Measurements from ENCODE around the gene STAB2.

Gene STAB2

DNA sequence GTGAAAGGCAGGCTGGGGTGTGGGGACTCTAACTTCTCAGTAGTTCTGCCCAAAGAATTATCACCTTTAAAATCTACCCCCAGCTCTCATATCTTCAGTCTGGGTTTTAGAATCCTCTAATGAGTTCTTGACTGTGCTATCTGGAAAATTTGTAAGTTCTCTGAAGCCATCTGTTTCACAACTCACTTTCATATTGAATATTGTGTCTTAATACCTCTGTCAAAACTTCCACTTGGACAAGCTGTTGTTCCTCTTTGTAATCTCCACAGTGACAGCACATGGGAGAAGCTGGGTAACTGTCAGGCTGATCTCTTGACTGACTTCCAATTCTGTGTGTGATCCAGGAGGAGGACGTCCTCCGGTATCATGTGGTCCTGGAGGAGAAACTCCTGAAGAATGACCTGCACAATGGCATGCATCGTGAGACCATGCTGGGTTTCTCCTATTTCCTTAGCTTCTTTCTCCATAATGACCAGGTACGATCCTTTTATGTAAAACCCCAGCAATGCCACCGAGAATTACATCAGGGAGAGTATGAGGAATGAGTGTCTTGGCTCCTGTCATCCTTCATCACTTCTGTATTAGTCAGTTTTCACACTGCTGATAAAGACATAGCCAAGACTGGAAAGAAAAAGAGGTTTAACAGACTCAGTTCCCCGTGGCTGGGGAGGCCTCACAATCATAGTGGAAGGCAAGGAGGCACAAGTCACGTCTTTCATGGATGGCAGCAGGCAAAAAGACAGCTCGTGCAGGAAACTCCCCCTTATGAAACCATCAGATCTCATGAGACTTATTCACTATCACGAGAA is 111.9 kb downstream of the STAB2 start:
- no peak for DNase-seq

DNA sequence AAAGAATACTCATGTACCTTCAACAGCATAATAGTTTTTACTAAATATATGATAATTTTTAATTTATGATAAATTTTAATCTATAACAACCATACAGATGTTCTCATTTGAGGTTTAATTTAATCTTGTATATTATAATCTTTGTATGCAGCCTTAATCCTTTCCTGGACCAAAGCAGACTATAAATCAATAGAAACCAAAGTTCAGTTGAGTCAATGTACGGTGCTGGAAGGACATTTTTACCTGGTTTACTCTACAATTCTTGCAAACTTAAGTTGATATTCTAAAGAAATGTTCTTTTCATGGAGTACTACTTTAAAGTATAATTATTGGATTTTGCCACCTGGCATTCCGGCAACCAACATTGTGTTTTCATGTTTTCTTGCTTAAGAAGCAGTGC is 118.0 kb downstream of the STAB2 start:
- no peak for DNase-seq

DNA sequence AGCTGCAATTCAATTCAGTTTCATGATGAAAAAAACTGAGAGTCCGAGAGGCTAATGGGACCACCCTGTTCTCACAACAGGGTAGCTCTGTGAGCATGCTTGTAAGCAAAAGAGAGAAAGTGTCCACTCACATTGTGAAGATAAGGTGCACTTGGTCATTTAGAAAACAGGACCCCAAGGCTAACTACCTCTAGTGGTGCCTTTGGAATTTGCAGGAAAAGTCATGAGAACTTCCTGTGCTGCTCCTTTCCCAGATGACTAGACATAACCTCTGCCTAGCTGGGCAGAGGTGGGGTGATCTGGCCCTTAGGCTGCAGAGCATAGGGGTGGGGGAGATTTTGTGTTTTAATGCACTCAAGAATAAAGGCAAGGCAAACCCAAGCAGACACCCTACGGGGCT is 118.9 kb downstream of the STAB2 start:
- no peak for DNase-seq

DNA sequence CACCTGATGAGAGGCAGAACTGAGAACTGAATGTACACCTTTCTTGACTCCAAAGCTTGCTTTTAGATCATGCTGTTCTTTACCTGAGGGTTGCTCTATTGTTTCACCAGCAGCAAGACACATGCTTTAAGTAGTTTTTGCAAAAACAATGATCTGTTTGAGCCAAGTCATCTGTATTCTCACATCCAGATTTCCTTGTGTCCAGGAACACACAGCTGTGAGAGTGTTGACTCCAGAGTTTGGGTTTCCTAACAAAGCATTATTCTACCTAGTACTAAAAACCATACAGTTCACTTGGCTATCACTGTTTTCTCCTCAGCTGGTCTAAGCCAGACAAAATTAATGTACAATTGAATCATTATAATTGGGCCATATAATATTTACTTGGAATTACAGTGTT is 120.4 kb downstream of the STAB2 start:
- no peak for DNase-seq

DNA sequence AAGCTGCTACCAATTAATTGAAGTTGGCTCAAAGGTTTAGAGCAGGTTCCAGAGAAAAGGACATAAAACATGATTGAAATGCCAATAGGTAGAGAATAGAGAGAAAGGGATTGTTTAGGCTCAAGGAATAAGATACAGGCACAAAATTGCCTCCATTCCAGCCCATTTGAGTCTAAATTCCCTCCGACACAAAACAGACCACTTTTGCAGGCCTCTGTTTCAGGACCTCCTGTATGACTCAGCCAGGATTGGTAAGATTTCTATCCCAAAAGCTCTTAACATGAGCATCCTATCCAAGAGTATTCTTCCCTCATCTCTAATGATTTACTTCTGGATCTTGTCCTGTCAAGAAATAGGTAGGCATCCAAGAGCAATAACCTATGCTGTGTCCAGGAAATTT is 123.5 kb downstream of the STAB2 start:
- DNase-seq = no peak

DNA sequence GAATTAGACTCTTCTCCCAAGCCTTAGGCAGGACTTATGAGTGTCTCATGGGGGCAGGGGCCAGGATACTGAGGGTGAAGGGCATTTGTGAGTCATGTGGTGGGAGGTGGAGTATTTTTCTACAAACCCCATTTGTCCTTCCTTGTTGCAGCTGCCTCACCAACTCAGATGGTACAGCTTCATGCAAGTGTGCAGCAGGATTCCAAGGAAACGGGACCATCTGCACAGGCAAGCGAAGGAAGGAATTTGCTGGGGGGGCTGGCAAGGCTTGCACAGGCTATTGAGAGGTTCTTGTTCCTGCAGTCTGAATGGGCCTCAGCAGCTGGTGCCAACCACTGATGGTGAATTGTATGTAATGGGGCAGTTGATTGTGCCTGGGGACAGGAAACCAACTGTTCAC is 125.1 kb downstream of the STAB2 start:
- DNase-seq = peak; percentile 39

DNA sequence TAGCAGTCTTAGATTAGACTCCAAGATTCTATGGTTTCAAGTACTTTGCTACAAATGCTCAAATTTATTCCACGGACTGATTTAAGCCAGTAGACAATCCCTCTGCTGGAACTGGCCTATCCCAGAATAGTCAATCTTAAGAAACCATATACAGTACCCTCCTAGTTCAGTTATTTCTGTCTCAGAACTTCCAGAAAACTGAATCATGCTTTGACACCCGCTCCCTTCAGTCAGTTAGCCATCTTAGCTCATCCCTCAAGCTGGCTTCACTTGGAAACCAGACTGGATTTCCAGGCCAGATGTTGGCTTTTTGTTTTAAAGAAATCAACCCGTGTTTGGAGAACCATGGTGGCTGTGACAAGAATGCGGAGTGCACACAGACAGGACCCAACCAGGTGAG is 128.4 kb downstream of the STAB2 start:
- DNase-seq = no peak

DNA sequence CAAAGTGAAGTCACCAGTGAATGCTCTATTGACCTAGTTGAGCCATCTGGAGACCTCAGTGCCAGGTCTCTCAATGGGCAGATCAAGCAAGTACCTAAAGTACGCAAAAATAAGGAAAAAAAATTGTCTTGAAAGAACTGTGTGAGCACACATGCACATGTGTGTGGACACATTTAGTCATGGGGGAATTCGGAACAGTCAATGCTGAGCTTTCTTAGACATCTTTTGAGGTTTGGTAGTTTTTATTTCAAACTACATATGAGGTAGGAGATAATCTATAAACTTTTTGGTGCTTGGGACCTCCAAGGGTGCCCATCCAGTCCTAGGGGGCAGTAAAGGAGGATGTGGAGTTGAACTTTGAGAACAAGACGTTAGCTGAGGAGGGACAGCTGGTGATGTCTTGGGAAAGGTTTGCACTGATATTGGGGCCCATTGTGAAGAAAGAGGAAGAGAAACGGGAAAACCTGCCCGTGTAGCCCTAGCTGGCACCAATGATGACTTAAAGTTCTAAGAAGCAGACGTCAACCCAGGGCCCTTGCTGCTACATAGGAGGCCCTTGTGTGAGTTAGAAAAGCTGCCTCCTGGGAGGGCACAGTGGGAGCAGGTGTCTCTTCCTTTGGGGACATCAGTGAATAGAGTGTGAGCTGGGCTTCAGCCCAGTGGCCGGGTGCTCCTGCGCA is 129.6 kb downstream of the STAB2 start:
- no peak for DNase-seq

DNA sequence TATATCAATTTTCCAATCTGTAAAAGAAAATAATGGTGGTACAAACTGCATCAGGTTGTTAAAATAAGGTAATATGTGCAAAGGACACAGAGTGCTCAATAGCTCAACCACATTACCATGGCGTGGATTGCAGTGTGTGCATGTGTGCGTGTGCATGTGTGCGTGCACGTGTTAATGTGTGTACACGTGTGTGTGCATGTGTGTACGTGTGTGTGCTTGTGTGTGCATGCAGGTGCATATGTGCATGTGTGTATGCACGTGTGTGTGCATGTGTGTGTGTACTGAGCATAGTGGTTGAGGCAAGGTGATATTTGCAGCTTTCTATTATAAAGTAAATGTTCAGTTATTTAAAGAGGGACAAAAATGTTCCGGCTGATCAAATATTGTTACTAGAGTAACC is 138.3 kb downstream of the STAB2 start:
- no peak for DNase-seq

DNA sequence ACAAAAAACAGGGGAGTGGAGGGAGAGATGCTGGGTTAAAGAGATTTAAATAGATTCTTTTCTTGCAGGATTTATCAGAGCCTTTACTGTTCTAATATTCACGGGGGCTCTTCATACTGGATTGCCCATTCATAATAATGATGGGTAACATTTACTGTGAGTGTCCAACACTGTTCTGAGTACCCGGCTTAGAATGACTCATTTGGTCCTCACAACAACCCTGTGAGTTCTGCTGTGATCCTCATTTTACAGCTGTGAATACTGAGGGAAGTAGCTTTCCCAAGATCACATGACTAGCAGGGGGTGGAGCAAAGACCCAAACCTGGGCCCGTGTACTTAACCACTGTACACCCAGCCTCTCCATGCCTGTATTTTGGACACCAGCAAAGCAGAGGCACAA is 140.6 kb downstream of the STAB2 start:
- no peak for DNase-seq

DNA sequence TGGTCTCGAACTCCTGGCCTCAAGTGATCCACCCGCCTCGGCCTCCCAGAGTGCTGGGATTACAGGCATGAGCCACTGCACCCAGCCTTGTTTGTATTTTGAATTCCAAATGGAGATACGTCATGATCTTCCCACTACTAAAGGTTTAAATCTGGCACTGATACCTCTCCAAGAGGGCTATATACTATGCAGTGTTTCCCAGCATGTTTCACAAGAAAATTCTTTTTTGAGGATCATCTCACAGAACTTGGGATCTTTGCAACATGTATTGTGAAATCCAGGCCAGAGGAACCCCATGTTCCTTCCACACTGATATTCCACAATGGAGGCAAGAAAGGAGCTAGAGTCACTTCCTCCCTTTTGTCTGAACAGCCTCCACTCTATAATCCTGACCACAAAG is 141.2 kb downstream of the STAB2 start:
- DNase-seq = no peak

DNA sequence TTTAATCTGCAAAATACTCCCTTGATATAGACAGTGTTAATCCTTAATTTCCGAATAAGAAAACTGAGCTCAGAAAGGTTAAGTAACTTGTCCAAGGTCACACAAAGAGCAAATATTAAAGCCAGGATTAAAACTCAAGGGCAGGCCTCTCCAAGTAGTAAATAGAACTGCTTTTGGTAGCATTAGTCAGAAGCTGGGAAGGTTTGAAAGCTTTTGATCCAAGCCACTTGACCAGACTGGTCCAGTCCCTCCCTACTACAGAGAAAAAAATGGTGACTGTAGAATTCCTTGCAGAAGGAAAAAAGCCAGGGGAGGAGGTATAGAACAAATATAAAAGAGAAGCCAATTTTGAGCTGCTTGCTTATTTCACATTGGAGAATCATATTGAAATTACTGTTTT is 142.4 kb downstream of the STAB2 start:
- DNase-seq = no peak

DNA sequence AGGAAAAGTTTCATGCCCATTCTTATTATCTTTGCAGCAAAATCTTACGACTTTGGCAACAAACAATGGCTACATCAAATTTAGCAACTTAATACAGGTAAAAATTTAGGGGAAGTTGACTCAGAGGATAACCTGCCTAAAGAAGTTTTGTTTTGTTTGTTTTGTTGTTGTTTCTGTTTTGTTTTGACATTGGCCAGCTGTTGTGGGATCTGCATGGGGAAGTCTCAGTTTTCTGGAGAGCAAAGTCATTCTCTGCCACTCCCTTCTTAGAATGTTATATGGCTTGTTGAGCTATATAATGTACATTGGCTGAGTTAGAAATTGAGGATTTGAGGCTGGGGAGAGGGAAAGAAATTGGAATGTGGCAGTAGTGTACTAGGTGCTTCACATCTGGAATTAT is 144.5 kb downstream of the STAB2 start:
- DNase-seq = no peak

DNA sequence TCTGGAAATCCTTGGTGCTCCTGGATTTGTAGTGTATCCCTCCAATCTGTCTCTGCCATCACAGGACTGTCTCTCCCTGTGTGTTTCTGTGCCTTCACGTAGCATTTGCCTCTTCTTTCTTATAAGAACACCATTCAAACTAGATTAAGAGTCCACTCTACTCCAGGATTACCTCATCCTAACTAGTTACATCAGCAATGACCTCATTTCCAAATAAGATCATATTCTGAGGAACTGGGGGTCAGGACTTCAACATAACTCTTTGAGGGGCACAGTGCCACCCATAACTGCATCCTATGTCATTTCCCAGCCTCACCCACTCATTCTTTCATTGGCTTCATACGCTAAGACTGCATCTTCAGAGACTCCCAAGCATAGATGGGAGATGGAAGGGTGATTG is 147.8 kb downstream of the STAB2 start:
- no peak for DNase-seq

DNA sequence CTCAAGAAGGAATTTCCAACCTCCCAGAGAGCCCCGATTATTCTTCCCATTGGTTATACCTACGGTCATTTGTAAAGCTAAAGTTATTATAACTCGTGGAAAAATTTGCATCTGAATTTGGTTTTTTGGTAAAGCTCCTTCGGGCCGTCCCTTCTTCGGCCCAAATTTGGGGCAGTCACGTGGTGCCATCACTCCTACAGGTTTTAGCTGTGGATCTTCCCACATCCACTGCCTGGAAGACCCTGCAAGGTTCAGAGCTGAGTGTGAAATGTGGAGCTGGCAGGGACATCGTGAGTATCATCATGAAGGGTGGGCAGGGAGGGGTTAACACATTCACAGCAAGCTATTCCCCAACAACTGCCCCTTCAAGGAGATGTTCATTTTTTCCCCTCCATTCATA is 148.2 kb downstream of the STAB2 start:
- no peak for DNase-seq

DNA sequence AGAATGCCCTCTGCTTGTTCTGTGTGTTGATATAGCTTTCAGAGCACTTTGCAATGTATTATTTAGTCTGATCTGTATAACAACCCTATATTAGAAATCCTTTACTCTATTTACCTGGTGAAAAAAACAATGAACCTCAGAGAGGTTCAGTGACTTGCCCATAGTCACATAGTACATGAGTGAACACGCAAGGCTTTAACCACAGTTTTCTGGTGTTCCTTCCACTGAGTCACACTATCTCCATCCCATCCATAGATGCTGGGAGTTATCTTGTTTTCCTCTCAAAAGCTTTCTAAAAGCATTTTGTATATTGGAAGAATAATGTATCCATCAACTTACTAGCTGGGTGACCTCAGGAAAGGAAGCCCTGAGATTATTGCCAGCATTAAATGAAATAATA is 149.5 kb downstream of the STAB2 start:
- no peak for DNase-seq

DNA sequence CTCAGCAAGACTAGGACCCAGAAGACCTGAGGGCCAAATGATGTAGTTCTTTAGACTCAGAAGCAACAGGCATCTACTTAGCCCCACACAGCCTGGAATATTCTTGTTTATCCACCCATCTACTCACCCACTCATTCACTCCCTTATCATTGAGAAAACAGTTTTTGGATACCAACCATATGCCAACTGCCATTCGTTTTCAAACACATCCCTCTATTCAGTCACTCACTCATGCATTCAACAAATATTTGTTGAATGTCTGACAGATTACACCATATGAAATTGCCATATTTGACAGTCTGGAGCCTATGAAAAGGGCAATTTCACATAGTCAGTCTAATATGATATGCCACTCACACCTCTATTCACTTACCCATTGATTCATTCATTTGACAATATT is 150.8 kb downstream of the STAB2 start:
- no peak for DNase-seq

DNA sequence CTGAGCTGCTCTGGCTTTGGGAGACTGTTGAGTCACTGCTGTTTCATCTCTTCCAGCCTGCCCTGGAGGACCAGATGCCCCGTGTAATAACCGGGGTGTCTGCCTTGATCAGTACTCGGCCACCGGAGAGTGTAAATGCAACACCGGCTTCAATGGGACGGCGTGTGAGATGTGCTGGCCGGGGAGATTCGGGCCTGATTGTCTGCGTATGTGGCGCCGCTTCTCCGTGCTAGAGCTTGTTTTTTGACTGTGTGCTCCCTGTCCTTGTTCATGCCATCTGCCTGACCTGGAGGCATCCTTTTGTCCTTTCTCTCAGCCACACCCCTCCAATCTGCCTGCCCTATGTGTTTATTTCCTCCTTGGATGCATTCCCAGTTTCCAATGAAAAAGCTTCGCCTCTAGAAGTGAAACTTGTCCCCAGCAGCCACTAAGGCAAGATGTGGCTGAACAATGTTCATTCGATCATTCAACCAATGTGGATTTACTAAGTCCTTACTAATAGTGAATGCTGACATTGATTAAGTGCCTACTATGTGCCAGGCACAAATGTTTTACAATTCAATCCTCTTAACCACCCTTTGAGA is 155.4 kb downstream of the STAB2 start:
- no peak for DNase-seq

DNA sequence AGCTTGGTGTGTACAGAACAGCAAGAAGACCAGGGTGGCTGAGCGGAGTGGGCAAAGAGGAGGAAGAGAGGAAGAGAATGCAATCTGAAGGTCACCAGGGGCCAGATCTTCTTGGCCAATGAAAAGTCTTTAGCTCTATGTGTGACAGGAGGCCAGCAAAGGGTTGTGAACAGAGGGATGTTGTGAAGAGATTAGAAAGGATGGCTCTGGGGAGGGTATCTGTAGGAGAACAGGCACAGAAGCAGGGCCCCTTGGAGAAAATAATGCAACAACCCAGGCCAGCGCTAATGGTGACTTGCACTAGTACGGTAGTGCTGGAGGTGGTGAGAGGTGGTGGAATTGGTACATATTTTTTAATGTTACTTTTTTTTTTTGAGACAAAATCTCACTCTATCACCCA is 156.7 kb downstream of the STAB2 start:
- no peak for DNase-seq

DNA sequence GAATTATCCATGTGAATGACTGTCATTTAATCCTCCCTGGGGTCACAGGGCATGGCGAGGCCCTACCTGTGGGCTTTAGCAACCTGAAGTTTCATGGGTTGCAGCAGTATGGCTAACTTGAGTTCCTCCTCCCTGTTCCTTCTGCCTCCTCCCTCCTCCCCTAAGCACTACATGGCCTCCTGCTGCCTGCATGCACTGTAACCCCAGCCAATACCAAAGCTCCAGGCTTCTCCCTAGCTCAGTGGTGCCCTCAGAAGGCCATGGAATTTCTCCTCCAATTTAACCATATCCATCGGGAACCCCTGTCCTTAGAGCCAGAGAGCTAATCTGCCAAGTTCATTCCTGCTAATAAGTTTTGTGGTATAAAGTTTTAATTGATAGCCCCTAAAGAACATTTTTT is 158.9 kb downstream of the STAB2 start:
- no peak for DNase-seq

DNA sequence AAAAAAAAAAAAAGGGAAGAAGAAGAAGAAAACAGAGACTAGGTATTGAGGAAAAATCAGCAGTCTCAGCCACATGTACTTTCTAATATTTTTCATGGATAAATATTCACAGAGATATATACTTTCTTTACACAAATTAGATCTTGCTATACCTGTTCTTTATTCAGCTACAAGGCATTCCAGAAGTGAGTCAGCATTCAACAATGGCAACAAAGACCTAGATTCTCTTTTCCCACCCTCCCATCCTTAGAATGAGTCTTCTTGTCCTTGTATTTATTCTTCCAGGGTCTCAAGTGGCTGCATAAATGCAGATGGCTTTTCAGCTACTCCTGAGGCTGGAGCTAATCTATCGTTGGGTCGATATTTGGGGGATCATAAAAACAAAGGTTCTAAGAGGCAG is 160.9 kb downstream of the STAB2 start:
- no peak for DNase-seq

DNA sequence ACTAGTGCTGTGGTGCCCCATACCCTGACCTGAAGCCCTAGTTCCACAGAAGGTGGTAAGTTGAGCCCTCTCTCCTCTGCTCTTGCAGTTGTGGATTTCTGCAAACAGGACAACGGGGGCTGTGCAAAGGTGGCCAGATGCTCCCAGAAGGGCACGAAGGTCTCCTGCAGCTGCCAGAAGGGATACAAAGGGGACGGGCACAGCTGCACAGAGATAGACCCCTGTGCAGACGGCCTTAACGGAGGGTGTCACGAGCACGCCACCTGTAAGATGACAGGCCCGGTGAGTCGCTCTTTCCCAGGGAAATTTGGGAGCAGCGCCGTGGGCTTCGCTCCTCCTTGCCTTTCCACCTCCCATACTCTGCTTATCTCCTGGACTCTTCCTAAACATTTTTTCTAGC is 161.8 kb downstream of the STAB2 start:
- DNase-seq = no peak

DNA sequence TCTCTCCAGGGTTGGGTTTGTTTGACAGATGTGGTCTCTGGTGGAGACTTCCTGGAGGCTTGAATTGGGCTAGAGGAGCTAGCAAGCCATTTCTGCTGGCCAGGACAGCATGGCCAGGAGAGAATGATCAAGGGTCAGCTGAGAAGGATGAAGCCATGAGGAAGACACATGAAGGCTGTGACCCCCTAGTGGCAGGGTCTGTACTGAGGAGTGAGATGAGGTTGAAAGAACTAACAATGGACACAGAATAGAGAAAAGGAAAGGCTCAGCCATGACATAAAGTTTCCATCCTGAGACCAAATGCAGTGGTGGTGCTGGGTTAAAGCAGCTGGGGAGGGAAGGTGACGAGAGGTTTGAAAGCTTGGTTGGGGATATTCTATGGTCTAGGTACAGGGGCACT is 164.1 kb downstream of the STAB2 start:
- no peak for DNase-seq

DNA sequence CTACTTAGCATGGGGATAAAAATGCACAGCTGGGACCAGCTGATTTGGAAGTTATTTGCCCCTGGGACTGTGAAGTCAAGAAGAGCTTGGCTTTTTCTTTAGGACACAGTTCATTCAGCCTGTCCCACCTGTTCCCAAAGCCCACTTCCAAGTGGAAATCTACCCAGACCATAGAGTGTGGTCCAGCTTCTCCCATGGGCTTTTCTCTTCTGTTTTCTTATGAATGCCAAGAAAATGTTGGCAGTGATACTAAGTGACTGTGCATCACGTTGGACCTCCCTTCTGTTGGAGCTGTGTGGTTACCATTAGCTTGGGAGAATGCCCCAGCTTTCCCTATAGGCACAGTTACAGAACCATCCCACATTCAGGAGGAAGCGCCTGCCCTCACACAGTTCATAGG is 164.5 kb downstream of the STAB2 start:
- DNase-seq = peak; percentile 44

DNA sequence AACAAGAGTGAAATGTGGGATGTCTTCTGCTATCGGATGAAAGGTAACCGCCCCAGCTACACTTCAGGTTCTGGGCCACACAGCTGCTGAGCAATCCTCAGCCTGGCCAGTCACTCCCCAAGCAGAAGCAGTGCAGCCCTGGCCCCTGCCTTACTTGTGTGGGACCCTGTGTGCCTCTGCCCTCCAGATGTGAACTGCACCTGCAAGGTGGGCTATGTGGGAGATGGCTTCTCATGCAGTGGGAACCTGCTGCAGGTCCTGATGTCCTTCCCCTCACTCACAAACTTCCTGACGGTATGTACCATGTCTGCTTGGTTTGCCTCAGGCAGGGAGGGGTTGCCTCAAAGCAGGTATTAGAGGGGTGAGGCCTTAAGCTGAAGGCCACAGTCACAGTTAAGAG is 168.4 kb downstream of the STAB2 start:
- no peak for DNase-seq
